ENCODE results near the gene HPCAL1. TPM values are rescaled to one million over a fixed set of nuclear protein-coding genes. Genes with fewer than 3 reads are reported as not detected.
A peak's percentile ranks its signal among the peaks of the same experiment; 100 is the strongest.

The HPCAL1 gene
- total and polyA plus RNA-seq, 10 of the 15 experiments (the other 5 are each of a cell fraction or from before 2014, with no cell fraction given) = 0.40 to 12.8 (median 7.9) TPM

GRCh38 chr2:10448576-10449485 is 146.1 kb downstream of the HPCAL1 start (continued):
- 0 out of 2 replicates have a peak, but pooled peaks have one; percentile 19 for TF ChIP-seq SPI1 (IDR thresholded peaks at IDR 0.05; ENCODE audit: borderline replicate concordance, insufficient read depth, low read depth, low read length)
- TF ChIP-seq RCOR1 (conservative IDR thresholded peaks at IDR 0.05; ENCODE audit: low read depth, low read length) = no peak
- TF ChIP-seq MTA3 (IDR thresholded peaks at IDR 0.05; ENCODE audit: borderline replicate concordance, low read length) = no peak
- TF ChIP-seq TCF3 (IDR thresholded peaks at IDR 0.05; ENCODE audit: borderline replicate concordance, insufficient read depth, low read depth, low read length) = peak; percentile 99
- TF ChIP-seq PAX5 (IDR thresholded peaks at IDR 0.05; ENCODE audit: borderline replicate concordance, low read depth, low read length) = peak; percentile 35; the same call in 1 of the 2 replicates
- TF ChIP-seq USF1 (IDR thresholded peaks at IDR 0.05; ENCODE audit: borderline replicate concordance, extremely low read length, insufficient read depth, low read depth, low read length) = peak; percentile 88
- TF ChIP-seq DPF2 (IDR thresholded peaks at IDR 0.05) = peak; percentile 14
- peak in 2 of 3 experiments; percentile 23 to 39; a peak in 3 of 6 replicates for TF ChIP-seq CTCF (IDR thresholded peaks at IDR 0.05 in 2 of 3, conservative IDR thresholded peaks at IDR 0.05 in 1 of 3; ENCODE audit: control insufficient read depth in 2 of 3, extremely low read depth in 1 of 3, insufficient read depth in 1 of 3, low read depth in 3 of 3, low read length in 3 of 3)
- TF ChIP-seq CREM (IDR thresholded peaks at IDR 0.05; ENCODE audit: low read depth) = peak; percentile 20; the same call in 1 of the 2 replicates
- peak; percentile 20; the same call in 1 of the 2 replicates for TF ChIP-seq SMAD5 (IDR thresholded peaks at IDR 0.05; ENCODE audit: low read depth)
- no peak for TF ChIP-seq PRDM15 (CRISPR knock-in tag; IDR thresholded peaks at IDR 0.05)
- no peak for TF ChIP-seq SMC3 (IDR thresholded peaks at IDR 0.05; ENCODE audit: borderline replicate concordance, low read length)
- no peak for TF ChIP-seq NFXL1 (IDR thresholded peaks at IDR 0.05; ENCODE audit: borderline replicate concordance)
- 0 out of 2 replicates have a peak, but pooled peaks have one; percentile 11 for TF ChIP-seq ZNF24 (IDR thresholded peaks at IDR 0.05)
- peak; percentile 55; the same call in 1 of the 2 replicates for TF ChIP-seq TAF1 (IDR thresholded peaks at IDR 0.05; ENCODE audit: borderline replicate concordance, low read depth, low read length)
- no peak; the same call in 1 of the 2 replicates for TF ChIP-seq POLR2AphosphoS5 (IDR thresholded peaks at IDR 0.05; ENCODE audit: low read length)
- peak; percentile 83 for TF ChIP-seq NKRF (conservative IDR thresholded peaks at IDR 0.05)
- no peak for TF ChIP-seq SREBF2 (IDR thresholded peaks at IDR 0.05; ENCODE audit: low read length)
- TF ChIP-seq RAD51 (IDR thresholded peaks at IDR 0.05) = peak; percentile 67
